Measurements from ENCODE around the gene DENND1C.
"Not testable (repeated sequence)": the region's sequence is repeated elsewhere in the genome, so short reads cannot be mapped to it uniquely, and the experiment has no call there.

The DENND1C gene

DNA sequence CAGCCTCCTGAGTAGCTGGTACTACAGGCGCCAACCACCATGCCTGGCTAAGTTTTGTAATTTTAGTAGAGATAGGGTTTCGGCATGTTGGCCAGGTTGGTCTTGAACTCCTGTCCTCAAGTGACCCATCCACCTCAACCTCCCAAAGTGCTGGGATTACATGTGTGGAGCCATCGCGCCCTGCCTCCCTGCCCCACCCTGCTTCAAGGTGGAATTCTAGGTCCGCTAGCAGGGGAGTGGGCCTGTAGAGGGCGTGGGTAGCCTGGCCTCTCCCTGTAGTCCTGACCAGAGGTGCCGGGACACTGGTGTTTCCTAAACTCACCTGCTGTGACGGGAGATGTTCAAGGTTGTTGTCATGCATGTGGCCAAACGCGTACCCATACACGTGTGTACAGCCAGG lies 48.4 kb downstream of the DENND1C start:
- TF ChIP-seq, protein P1, sequence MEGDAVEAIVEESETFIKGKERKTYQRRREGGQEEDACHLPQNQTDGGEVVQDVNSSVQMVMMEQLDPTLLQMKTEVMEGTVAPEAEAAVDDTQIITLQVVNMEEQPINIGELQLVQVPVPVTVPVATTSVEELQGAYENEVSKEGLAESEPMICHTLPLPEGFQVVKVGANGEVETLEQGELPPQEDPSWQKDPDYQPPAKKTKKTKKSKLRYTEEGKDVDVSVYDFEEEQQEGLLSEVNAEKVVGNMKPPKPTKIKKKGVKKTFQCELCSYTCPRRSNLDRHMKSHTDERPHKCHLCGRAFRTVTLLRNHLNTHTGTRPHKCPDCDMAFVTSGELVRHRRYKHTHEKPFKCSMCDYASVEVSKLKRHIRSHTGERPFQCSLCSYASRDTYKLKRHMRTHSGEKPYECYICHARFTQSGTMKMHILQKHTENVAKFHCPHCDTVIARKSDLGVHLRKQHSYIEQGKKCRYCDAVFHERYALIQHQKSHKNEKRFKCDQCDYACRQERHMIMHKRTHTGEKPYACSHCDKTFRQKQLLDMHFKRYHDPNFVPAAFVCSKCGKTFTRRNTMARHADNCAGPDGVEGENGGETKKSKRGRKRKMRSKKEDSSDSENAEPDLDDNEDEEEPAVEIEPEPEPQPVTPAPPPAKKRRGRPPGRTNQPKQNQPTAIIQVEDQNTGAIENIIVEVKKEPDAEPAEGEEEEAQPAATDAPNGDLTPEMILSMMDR (IDR thresholded peaks at IDR 0.05; ENCODE audit: low read depth, low read length, missing control alignments) = no peak
- no peak overlapping the region for H3K4me3 ChIP-seq (ENCODE audit: low read depth, low read length)
- no peak for DNase-seq (ENCODE audit: low read depth)
- in situ Hi-C loops (cut with HindIII; ENCODE audit: low sequenced_read_pairs) = no loop called here

DNA sequence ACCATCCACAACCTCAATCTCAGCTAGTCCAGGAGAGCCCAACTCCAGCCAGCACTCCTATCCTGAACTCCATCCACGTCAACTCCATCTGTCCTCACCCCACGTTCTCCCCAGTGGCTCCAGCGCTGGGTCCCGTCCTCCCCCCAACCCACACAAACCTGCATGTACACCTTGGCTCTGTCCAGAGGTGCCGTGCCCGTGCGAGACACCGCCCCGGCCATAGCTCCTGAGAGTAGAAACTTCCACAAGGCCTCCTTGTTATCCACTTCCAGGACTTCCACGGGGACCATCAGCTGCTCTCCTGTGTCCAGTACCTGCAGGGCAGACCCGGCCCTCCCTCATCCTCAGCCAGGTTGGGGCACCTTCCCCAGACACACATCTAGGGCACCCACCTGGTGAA lies 49.7 kb downstream of the DENND1C start:
- H3K4me3 ChIP-seq (ENCODE audit: low read depth, low read length) = no peak overlapping the region
- TF ChIP-seq, protein P1 (IDR thresholded peaks at IDR 0.05; ENCODE audit: low read depth, low read length, missing control alignments) = no peak
- DNase-seq (ENCODE audit: low read depth) = no peak
- in situ Hi-C loops (cut with HindIII; ENCODE audit: low sequenced_read_pairs) = no loop called here

DNA sequence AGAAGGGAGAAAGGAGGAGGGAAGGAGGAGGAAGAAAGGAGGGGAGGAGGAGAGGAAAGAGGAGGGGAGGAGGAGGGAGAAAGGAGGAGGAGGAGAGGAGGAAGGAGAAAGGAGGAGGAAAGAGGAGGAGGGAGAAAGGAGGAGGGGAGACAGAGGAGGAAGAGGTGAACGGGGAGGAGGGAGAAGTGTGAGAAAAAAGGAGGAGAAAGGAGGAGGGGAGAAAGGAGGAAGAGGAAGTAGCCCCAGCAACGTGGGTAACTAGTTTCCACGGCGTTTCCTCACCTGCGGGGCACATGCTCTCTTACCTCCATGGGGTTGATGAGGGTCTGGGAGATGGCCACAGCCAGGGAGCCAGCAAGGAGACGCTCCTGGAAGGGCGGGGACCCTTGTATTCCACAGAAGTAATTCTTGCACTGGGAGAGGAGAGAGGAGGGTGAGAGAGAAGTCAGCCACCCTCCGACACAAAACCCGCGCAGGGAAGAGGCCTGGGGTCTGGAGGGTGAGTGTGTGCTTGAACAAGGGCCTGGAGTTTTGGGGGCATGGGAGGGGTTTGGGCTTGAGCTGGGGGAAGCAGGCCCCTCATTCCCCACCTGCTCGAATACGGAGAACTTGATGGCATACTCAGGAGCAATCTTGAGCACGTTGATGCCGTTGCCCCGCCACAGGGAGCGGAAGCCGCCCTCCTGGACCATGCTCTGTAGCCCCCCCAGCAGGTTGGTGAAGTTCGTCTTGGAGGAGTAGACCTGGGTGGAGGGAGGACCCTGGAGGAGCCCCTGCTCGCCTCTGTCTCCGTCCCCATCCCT lies 52.0 kb downstream of the DENND1C start:
- no peak for DNase-seq (ENCODE audit: low read depth)
- H3K4me3 ChIP-seq (ENCODE audit: low read depth, low read length) = no peak overlapping the region
- in situ Hi-C loops (cut with HindIII; ENCODE audit: low sequenced_read_pairs) = no loop called here
- TF ChIP-seq, protein P1 (IDR thresholded peaks at IDR 0.05; ENCODE audit: low read depth, low read length, missing control alignments) = no peak

DNA sequence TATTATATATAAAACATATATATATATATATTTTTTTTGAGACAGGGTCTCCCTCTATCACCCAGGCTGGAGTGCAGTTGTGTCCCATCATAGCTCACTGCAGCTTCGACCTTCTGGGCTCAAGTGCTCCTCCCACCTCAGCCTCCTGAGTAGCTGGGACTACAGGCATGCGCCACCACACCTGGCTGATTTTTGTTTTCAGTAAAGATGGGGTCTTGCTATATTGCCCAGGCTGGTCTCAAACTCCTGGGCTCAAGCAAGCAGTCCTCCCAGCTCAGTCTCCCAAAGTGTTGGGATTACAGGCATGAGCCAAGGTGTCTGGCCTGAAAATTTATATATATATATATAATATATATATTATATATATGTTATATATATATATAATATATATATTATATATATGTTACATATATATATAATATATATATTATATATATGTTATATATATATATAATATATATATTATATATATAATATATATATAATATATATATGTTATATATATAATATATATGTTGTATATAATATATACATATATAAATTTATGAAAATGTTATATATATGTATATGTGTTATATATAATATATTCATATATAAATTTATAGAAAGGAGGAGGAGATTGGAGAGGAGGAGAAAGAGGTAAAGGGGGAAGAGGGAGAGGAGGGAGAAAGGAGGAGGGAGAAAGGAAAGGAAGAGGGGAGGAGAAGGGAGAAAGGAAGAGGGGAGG lies 52.7 kb downstream of the DENND1C start:
- DNase-seq (ENCODE audit: low read depth); in situ Hi-C loops (cut with HindIII; ENCODE audit: low sequenced_read_pairs); H3K4me3 ChIP-seq (ENCODE audit: low read depth, low read length): not testable (repeated sequence)

DNA sequence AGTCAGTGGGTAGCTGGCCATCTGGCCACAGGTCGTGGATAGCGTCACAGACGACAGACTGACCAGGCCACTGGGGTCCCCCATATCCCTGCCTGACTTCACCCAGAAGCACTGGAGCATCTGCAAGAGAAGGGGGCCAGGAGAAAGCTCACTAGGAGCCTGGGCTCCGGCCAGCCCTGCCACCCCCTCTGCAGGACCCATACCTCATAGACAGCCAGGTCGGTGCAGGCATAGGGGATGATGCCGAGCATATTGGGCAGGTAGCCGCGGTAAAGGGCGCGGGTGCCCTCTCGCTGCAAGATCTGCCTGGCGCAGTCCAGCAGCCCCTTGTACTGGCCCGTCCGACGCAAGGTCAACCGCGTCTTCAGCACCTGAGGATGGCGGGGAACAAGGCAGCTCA lies 54.5 kb downstream of the DENND1C start:
- H3K4me3 ChIP-seq (ENCODE audit: low read depth, low read length) = no peak overlapping the region
- DNase-seq (ENCODE audit: low read depth) = no peak
- TF ChIP-seq, protein P1 (IDR thresholded peaks at IDR 0.05; ENCODE audit: low read depth, low read length, missing control alignments) = no peak
- in situ Hi-C loops (cut with HindIII; ENCODE audit: low sequenced_read_pairs) = no loop called here

DNA sequence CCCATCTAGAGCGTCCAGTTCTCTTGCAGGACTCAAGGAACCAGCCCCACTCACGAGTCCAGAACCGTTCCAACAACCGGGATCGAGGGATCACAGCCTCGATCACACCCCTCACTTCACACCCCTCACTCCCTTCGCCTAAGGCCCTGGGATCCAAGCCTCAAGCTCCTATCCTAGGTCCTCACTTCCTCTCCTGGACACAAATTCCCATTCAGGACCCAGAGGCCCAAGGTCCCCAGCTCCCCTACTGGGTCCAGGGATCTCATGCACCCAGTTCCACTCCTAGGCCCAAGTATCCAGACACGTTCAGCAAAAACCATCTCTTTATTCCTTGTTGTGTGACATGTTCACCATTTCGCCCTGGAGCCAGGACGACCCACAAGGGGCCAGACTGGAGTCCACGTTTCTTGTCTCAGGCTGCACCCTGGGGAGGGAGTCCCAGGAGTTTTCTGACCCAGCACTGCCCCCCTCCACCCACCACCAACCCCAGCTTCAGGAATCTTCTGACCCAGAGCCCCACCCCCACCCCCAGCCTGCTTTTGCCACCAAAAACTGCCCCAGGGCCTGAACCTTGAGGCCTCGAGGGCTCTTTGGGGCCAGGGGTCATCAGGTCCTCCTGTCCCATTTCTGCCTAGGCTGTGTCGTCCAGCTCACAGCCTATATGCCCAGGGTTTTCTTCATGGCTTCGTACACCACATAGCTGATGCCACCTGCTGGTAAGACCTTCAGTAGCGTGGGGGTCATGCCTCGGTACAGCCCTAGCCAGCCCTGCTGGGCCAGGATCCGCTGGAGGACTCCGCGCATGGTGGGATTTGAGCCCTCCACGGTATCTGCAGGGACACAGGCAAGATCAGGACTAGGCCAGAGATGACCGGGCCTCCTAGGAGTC lies 55.6 kb downstream of the DENND1C start:
- no peak overlapping the region for H3K4me3 ChIP-seq (ENCODE audit: low read depth, low read length)
- DNase-seq (ENCODE audit: low read depth) = no peak
- in situ Hi-C loops (cut with HindIII; ENCODE audit: low sequenced_read_pairs) = no loop called here
- TF ChIP-seq, protein P1 (IDR thresholded peaks at IDR 0.05; ENCODE audit: low read depth, low read length, missing control alignments) = no peak

Measured in astrocyte of the cerebellum (primary cell).